Ovary (tissue), 3 donors: ENCODE measurements around the gene KIF4A.

Experiments used
- POLR2A ChIP-seq: fragments of 450-650 bp; IDR thresholded peaks from one replicate; pipeline ENCODE4 v1.6.1; 2017; ENCODE audit warnings: antibody characterized with exemption, mild to moderate bottlenecking, moderate library complexity
- TF ChIP-seq, protein P1 (sequence below), 3 donors: fragments of 450-650 bp in 2 of 3; fragments of 200-600 bp in 1 of 3; IDR thresholded peaks; one replicate each; pipeline versions ENCODE4 v1.5.1 to v1.8.0; 2016 to 2022; ENCODE audit warnings: antibody characterized with exemption in 3 of 3, mild to moderate bottlenecking in 1 of 3
- donor health status: DM: no; HTN: no; CAD: no.

DNA sequence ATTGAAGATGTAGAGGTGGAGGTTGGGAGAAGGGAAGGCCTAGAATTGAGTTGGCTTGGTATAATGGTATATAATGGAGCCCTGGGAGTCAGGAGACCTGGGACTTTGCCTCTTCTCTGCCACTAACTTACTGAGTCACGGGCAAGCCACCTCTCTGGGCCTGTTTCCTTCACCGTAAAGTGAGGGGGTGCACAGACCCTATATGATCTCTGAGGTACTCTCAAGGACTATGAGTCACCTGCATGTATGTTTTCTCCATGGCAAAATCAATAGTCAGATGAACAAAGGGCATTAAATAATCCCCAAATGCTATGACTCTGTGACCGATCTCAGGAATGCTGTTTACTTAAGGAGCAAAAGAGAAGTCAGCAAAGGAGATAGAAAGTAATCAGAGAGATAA is 35.0 kb upstream of the KIF4A start:
- TF ChIP-seq, protein P1, sequence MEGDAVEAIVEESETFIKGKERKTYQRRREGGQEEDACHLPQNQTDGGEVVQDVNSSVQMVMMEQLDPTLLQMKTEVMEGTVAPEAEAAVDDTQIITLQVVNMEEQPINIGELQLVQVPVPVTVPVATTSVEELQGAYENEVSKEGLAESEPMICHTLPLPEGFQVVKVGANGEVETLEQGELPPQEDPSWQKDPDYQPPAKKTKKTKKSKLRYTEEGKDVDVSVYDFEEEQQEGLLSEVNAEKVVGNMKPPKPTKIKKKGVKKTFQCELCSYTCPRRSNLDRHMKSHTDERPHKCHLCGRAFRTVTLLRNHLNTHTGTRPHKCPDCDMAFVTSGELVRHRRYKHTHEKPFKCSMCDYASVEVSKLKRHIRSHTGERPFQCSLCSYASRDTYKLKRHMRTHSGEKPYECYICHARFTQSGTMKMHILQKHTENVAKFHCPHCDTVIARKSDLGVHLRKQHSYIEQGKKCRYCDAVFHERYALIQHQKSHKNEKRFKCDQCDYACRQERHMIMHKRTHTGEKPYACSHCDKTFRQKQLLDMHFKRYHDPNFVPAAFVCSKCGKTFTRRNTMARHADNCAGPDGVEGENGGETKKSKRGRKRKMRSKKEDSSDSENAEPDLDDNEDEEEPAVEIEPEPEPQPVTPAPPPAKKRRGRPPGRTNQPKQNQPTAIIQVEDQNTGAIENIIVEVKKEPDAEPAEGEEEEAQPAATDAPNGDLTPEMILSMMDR (IDR thresholded peaks at IDR 0.05), result no peak
- TF ChIP-seq POLR2A, result no peak
